ENCODE results near the gene MRC1. TPM values are rescaled to one million over a fixed set of nuclear protein-coding genes. Genes with fewer than 3 reads are reported as not detected.

MRC1 gene
- total and polyA plus RNA-seq, 2 of the 8 experiments (the other 6 are each of a cell fraction or from before 2014, with no cell fraction given) = 0.03 to 0.06 TPM

DNA sequence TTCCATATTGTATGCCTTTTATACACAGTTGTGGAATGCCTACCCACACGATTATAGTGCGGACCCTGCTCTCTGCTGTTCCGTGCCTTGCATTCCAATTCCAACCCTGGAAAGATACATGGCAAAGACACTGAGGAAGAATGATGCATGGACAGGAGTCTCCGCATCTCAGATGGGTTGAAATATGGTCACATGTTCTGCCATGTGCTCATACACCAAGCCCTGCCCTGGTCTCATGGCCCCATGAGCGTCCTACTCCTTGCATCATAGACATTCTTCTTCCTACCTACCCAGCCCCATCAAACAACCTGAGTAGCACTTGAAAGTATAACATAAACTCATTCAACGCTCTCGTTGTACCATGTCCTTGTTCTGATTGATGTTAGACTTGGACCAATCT is 148.9 kb downstream of the MRC1 start:
- Histone ChIP-seq H3K4me1 (replicated peaks in 1 of 4; ENCODE audit: control insufficient read depth in 3 of 4, insufficient read depth in 4 of 4, low read length in 3 of 4) (no peaks in the 10 kb centered on the region), H3K23me2 (ENCODE audit: low read depth, low read length) (no peaks in the 10 kb centered on the region), H2BK12ac (ENCODE audit: low read depth, low read length) (no peak overlapping the region), H3K23ac (ENCODE audit: insufficient read length) (no peak overlapping the region), H3K27ac (ENCODE audit: low read depth, low read length) (no peak overlapping the region), H4K91ac (replicated peaks; ENCODE audit: insufficient read length, low read length) (no peak overlapping the region), H3K27me3 (replicated peaks in 1 of 4; ENCODE audit: control insufficient read depth in 3 of 4, extremely low read depth in 1 of 4, insufficient read depth in 3 of 4, low read length in 3 of 4) (no peaks in the 10 kb centered on the region; a peak in 1 of 7 replicates), H3K79me2 (ENCODE audit: control insufficient read depth in 1 of 2, insufficient read depth in 2 of 2, low read length in 2 of 2) (no peaks in the 10 kb centered on the region), H3K9me3 (ENCODE audit: insufficient read depth in 2 of 2, low read depth in 1 of 2, low read length in 1 of 2) (peaks cover 0 to 7% of the 10 kb centered on the region in 2 experiments; a peak in 1 of 4 replicates), H3K4me2 (ENCODE audit: insufficient read depth in 1 of 2, low read depth in 2 of 2, low read length in 2 of 2) (no peak overlapping the region), H3K14ac (ENCODE audit: insufficient read length) (no peak overlapping the region), H2BK15ac (ENCODE audit: low read length) (no peak overlapping the region), H4K5ac (ENCODE audit: insufficient read length, low read depth, low read length) (no peak overlapping the region), H3K56ac (replicated peaks; ENCODE audit: insufficient read length, low read depth, low read length) (no peak overlapping the region), H3K18ac (ENCODE audit: extremely low read depth, low read length) (no peak overlapping the region), H3K4me3 (ENCODE audit: extremely low read depth in 1 of 4, insufficient read depth in 2 of 4, low read depth in 3 of 4, low read length in 4 of 4) (no peak overlapping the region), H3K9ac (replicated peaks in 1 of 4; ENCODE audit: extremely low read depth in 1 of 4, low read depth in 3 of 4, low read length in 3 of 4) (no peak overlapping the region), H3K4ac (replicated peaks; ENCODE audit: insufficient read length, low read depth, low read length) (no peak overlapping the region), H2BK120ac (replicated peaks; ENCODE audit: low read depth, low read length) (no peak overlapping the region), H3K79me1 (ENCODE audit: low read depth, low read length) (no peaks in the 10 kb centered on the region), H2AK5ac (ENCODE audit: low read depth, low read length) (no peak overlapping the region), H2BK20ac (ENCODE audit: low read length) (no peak overlapping the region), H2AFZ (ENCODE audit: low read length) (no peak overlapping the region), H4K20me1 (replicated peaks in 1 of 2; ENCODE audit: control insufficient read depth in 1 of 2, insufficient read depth in 2 of 2, low read length in 2 of 2) (no peaks in the 10 kb centered on the region), H2BK5ac (ENCODE audit: low read depth, low read length) (no peak overlapping the region), H3K36me3 (ENCODE audit: control insufficient read depth in 2 of 4, insufficient read depth in 4 of 4, low read length in 3 of 4) (no peaks in the 10 kb centered on the region), H4K8ac (ENCODE audit: extremely low read depth, insufficient read depth, low read length) (no peak overlapping the region)
- TF ChIP-seq HDAC6 (IDR thresholded peaks at IDR 0.05; ENCODE audit: low read depth, low read length) (no peak), JUND (IDR thresholded peaks at IDR 0.05; ENCODE audit: low read length) (no peak), BACH1 (IDR thresholded peaks at IDR 0.05; ENCODE audit: low read length) (no peak), KDM4A (IDR thresholded peaks at IDR 0.05; ENCODE audit: low read depth, low read length, severe bottlenecking) (no peak), CTBP2 (IDR thresholded peaks at IDR 0.05; ENCODE audit: borderline replicate concordance, insufficient read depth, insufficient read length, low read length) (no peak), YY1 (IDR thresholded peaks at IDR 0.05; ENCODE audit: low read depth, low read length) (no peak), RAD21 (IDR thresholded peaks at IDR 0.05 in 1 of 2, conservative IDR thresholded peaks at IDR 0.05 in 1 of 2; ENCODE audit: low read depth in 2 of 2, low read length in 2 of 2) (no peak), EGR1 (IDR thresholded peaks at IDR 0.05; ENCODE audit: borderline replicate concordance, low read depth, low read length) (no peak), SP4 (IDR thresholded peaks at IDR 0.05; ENCODE audit: low read length) (no peak), RBBP5 (IDR thresholded peaks at IDR 0.05; ENCODE audit: borderline replicate concordance, low read depth, low read length) (no peak)
- no peak for FAIRE-seq
- WGBS, 2 experiments (ENCODE audit: extremely low coverage in 1 of 2, insufficient coverage in 1 of 2, insufficient read length in 1 of 2, insufficient replicate concordance in 2 of 2, low coverage in 1 of 2, low lambda C conversion rate in 2 of 2, missing lambda C conversion rate in 1 of 2) = 93% methylated on average over 7 of the region's 7 CpGs; no CpG with 5 or more reads in 1 of the 2 experiments
- CTCF ChIA-PET (ENCODE audit: partially characterized antibody) = interaction anchor here (0.5 kb wide), 1 partner anchor 147 kb away, joined by 3 read pairs; no protein-coding TSS in a partner anchor
- DNase-seq (ENCODE audit: low read depth in 1 of 2, low spot score in 2 of 2) = no peak
- POLR2A ChIA-PET (ENCODE audit: partially characterized antibody) = no interaction called here
